Duodenal mucosa (tissue), 2 donors: ENCODE results near the gene PPP1R15B.

Source experiments
- H3K27ac ChIP-seq: one replicate; pipeline ENCODE4 v1.7.0; 2013; ENCODE audit warnings: low read depth, low read length
- H3K27me3 ChIP-seq, 2 donors: one replicate each; pipeline ENCODE4 v1.7.0; 2013; ENCODE audit warnings: low read length in 2 of 2, control low read depth in 1 of 2; ENCODE audit not compliant: insufficient read depth in 2 of 2, control insufficient read depth in 1 of 2
- H3K36me3 ChIP-seq, 2 donors: one replicate each; pipeline ENCODE4 v1.7.0; 2013; ENCODE audit warnings: low read length in 2 of 2, control low read depth in 1 of 2; ENCODE audit not compliant: insufficient read depth in 2 of 2, control insufficient read depth in 1 of 2
- H3K4me1 ChIP-seq, 2 donors: one replicate each; pipeline ENCODE4 v1.7.0; 2013; ENCODE audit warnings: low read length in 2 of 2, control low read depth in 1 of 2; ENCODE audit not compliant: insufficient read depth in 2 of 2, control insufficient read depth in 1 of 2
- H3K4me3 ChIP-seq, 2 donors: one replicate each; pipeline ENCODE4 v1.7.0; 2013; ENCODE audit warnings: low read length in 2 of 2, low read depth in 1 of 2
- H3K9ac ChIP-seq, 2 donors: one replicate each; pipeline ENCODE4 v1.7.0; 2013; ENCODE audit warnings: low read length in 2 of 2, low read depth in 1 of 2
- H3K9me3 ChIP-seq, 2 donors: one replicate each; pipeline ENCODE4 v1.7.0; 2013; ENCODE audit warnings: low read length in 2 of 2, control low read depth in 1 of 2; ENCODE audit not compliant: control insufficient read depth in 1 of 2

PPP1R15B gene

DNA sequence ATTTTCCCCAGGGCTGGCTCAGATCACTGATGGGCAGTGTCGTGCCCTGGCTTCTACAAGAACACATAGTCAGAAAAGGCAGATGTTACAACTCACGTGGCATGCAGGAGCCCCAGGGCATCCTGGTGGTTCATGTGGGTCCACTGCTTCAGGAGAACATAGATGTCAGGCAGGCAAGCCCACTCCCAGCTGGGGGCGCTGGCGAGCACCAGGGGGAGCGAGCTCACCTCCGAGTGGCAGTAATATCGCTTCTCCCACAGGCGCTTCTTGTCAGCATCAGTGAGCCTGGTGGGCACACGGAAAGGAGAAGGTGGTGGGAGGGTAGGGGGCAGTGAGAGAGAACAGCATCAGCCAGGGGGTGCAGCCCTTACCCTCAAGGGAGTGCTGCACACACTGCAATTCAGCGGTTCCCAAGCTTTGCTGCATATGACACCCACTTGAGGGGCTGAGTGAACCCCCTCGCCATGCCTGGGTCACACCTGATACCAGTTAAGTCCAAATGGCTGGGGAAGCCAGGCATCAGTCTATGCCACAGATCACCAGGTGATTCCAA, 34.3 kb upstream of the PPP1R15B start:
- peaks cover 45 to 66% of the 10 kb centered on the region in 2 donors for H3K36me3 ChIP-seq
- H3K9me3 ChIP-seq = no peaks in the 10 kb centered on the region
- H3K9ac ChIP-seq = no peak overlapping the region
- no peaks in the 10 kb centered on the region for H3K27me3 ChIP-seq
- H3K4me1 ChIP-seq = peaks cover 40 to 42% of the 10 kb centered on the region in 2 donors
- H3K4me3 ChIP-seq = no peak overlapping the region
- H3K27ac ChIP-seq = no peak overlapping the region

DNA sequence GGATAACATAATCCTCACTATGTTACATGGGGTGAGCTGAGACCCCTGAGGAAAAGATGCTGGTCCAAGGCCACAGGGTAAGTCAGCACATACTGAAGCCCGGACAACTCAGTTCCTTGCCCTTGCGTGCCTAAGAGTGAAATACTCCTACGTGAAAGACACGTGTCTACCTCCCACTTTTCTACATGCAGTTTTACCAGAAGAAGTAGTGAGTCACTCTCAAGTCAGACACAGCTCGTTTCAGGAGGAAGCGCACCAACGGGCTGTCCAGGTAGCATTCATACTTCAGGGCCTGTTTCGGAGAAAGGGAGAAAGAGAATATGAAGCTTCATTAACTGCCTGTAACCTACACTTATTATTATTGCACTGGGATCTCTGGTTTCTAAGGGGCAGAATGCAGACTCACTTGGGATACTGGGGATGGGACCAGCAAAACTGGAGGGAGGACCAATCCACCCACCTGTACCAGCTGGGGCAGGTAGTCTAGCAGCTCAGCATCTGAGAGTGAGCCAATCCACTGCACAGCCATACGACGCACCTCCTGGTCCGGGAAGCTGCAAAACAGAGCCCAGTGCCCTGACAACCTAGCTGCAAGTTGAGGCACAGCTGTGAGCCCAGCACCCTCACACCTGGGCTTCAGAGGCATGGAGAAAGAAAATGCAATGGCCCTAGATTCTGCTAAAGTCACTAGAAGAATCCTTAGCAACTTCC, 32.4 kb upstream of the PPP1R15B start:
- Histone ChIP-seq H3K9me3 (no peaks in the 10 kb centered on the region), H3K4me3 (no peak overlapping the region), H3K9ac (no peak overlapping the region), H3K27ac (no peak overlapping the region), H3K36me3 (peaks cover 55 to 72% of the 10 kb centered on the region in 2 donors), H3K4me1 (peaks cover 23 to 27% of the 10 kb centered on the region in 2 donors), H3K27me3 (no peaks in the 10 kb centered on the region)

DNA sequence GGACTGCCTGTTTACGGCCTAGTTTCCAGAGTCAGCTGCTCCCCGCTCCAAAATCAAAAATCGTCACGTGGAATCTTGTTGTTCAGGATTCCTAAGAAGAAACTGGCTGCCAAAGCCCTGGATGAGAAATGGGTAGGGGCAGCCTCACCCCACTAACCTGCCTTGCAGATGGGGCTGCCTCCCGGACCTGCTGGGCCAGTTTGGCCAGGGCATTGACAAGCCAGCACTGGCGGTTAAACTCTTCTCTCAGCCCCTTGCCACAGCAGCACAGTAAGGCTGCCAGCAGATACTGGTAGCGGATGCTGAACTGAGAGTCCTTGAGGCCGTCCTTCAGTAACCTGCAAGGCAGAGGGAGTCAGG, 31.6 kb upstream of the PPP1R15B start:
- Histone ChIP-seq H3K4me3 (no peak overlapping the region), H3K36me3 (peaks cover 63 to 80% of the 10 kb centered on the region in 2 donors), H3K4me1 (peaks cover 19 to 22% of the 10 kb centered on the region in 2 donors), H3K9me3 (no peaks in the 10 kb centered on the region), H3K27me3 (no peaks in the 10 kb centered on the region), H3K27ac (no peak overlapping the region), H3K9ac (no peak overlapping the region)

DNA sequence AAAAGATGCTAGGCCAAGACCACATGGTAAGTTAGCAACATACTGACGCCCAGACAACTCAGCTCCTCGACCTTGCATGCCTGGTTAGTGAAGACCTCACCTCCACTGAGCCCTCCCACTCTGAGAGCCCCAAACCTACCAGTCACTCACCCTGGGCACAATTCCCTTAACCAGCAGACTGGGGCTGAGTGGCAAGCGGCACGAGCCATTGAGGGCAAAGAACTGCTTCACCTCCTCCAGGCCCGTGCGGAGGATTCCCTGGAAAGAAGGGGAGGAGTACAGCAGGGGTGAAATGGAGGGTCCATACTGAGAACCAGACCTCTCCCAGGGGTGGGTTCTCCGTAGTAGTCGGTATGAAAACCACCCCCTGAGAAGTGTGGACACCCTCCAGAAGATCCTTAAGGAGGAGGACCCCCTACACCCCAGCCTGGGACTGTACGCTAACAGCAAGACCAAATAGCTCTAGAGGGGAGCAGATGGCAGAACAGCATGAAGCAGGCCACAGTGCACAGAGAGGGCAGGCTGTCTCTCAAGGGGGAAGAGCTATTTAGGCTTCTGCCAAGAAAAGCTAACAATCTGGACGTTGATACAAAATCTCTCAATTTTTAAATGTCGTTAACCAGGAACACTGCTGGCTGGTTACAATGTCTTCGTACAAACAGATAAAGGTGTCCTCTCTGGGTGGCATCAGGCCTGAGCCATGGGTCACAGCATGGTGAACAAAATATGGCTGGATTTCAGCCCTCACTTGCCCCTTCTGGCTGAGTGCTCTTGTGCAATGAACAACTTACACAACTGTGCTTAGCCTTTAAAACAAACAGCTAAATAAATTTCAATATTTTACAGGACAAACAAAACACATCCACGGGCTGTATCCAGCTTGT, 31.0 kb upstream of the PPP1R15B start:
- no peak overlapping the region for H3K27ac ChIP-seq
- H3K9ac ChIP-seq = no peak overlapping the region
- peaks cover 16 to 18% of the 10 kb centered on the region in 2 donors for H3K4me1 ChIP-seq
- no peak overlapping the region for H3K4me3 ChIP-seq
- no peaks in the 10 kb centered on the region for H3K9me3 ChIP-seq
- H3K36me3 ChIP-seq = peaks cover 65 to 83% of the 10 kb centered on the region in 2 donors
- H3K27me3 ChIP-seq = no peaks in the 10 kb centered on the region

DNA sequence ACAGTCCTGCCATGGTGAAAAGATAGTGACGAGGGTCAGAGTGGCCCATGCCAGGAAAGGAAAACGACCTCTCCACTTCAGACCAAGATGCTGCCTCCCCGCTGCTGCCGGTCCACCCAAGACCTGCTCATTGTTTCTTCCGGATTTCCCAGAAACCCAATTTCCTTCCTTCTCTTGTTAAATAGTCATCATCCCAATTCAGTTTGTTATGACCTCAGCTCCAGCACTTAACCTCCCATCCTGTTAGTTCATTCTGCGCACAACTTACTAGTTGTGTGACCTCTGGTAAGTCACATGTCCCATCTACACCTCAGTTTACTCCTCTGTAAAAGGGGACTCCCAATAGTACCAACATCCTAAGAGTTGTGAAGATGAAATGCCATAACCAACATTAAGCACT, 29.9 kb upstream of the PPP1R15B start:
- no peak overlapping the region for H3K9ac ChIP-seq
- no peaks in the 10 kb centered on the region for H3K27me3 ChIP-seq
- no peaks in the 10 kb centered on the region for H3K9me3 ChIP-seq
- no peak overlapping the region for H3K4me3 ChIP-seq
- H3K4me1 ChIP-seq = peaks cover 5 to 9% of the 10 kb centered on the region in 2 donors
- H3K27ac ChIP-seq = no peak overlapping the region
- H3K36me3 ChIP-seq = peaks cover 66 to 85% of the 10 kb centered on the region in 2 donors

DNA sequence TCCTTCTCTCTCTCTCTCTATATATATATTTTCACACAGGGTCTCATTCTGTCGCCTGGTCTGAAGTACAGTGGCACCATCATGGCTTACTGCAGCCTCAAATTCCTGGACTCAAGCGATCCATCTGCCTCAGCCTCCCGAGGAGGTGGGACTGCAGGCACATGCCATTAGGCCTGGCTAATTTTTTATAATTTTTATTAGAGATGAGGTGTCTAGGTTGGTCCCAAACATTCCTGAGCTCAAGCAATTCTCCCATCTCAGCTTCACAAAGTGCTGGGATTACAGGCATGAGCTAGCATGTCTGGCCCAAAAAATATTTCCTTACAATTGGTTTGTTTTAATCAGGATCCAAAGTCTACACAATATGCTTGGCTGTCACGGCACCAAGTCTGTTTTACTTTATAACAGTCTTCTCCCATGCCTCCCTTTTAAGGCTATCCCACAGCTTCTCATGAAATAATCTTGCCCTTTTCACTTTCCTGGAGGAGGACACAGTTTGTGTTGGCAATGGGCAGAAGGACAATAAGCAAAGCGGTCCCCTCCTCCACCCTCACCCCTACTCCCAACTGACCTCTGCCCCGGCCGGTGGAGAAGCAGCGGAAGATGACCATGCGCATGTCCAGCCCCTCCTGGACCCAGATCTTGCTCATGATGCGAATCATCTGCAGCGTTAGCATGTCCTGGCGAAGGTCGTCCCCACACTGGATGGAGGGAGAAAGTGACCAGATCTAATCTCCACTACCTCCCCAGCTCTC, 28.2 kb upstream of the PPP1R15B start:
- Histone ChIP-seq H3K27me3 (no peaks in the 10 kb centered on the region), H3K9ac (no peak overlapping the region), H3K27ac (no peak overlapping the region), H3K36me3 (peaks cover 70 to 93% of the 10 kb centered on the region in 2 donors), H3K4me1 (peaks cover 0 to 5% of the 10 kb centered on the region in 2 donors), H3K4me3 (no peak overlapping the region), H3K9me3 (no peaks in the 10 kb centered on the region)

DNA sequence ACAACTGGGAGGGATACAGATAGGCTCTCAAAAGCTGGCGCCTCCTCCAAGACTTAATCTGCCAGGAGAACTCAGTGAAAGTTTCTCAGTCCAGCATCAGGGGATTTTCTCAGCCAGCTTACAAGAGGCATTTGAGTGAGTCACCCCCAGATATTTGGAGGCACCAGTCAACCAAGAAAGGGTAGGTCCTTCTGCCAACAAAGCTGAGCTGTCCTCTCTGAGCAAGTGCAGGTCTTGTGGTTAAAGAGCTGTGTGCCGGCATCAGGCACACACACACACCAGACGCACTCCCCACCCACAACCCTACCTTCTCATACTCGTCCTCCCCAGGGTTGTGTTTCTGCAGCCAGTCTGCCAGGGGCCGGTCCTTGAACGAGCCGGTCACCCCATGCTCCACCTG, 27.0 kb upstream of the PPP1R15B start:
- peaks cover 0 to 5% of the 10 kb centered on the region in 2 donors for H3K4me1 ChIP-seq
- H3K27ac ChIP-seq = no peak overlapping the region
- H3K9me3 ChIP-seq = no peaks in the 10 kb centered on the region
- H3K27me3 ChIP-seq = no peaks in the 10 kb centered on the region
- H3K36me3 ChIP-seq = peaks cover 66 to 93% of the 10 kb centered on the region in 2 donors
- no peak overlapping the region for H3K4me3 ChIP-seq
- H3K9ac ChIP-seq = no peak overlapping the region

DNA sequence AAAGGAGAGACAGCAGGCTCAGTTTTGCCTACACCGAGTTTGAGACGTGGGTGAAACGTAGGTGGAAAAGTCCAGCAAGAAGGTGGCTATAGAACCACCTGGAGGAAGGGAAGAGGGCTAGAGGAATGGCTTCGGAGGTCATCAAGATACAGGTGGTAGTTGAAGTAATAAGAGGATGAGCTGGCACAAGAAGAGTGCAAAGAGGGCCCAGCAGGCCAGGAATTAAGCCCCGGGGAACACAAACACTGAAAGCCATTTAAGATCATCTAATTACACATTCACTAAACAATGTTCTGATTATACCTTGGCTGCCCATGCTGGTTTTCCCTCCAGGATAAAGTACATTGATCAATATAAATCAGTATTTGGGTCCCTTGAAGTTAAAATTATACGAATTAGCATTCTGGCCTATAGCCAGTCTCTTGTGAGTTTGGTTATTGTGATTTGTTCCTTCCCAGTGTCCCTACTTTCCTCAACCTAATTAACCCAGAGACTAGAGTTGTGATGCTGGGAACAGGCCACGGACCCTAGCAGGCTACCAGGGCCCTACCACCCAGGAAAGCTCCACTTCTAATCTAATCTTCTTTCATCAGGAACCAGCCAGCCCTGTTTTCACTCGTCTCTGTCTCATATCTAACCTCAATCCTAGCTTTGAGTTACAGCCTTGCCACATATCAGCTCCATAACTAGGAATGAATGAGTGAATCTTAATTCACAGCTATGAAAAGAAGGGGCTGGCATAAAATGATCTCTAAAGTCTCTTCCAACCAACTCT, 26.4 kb upstream of the PPP1R15B start:
- H3K27ac ChIP-seq = no peak overlapping the region

DNA sequence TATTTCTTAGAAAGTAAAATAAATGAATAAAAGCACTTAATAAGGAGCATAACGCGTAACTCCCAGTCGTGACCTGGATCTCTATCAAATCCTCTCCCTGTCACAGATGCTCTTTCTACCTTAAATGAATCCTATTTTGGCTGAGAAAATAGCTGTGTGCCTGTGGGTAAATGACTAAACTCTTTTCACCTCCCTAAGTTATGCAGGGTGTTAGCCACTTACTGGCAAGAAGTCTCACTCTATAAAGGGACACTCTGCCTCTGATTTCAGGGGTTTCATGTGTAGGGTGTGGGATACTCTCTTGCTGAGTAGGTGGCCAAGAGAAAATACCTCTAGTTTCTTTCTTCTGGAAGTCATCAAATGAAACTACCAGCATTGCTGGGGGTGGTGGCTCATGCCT, 24.3 kb upstream of the PPP1R15B start:
- Histone ChIP-seq H3K27ac (no peak overlapping the region), H3K9ac (no peak overlapping the region), H3K9me3 (no peaks in the 10 kb centered on the region), H3K27me3 (no peaks in the 10 kb centered on the region), H3K4me1 (no peaks in the 10 kb centered on the region), H3K4me3 (no peak overlapping the region), H3K36me3 (peaks cover 61 to 89% of the 10 kb centered on the region in 2 donors)

More for the DNA sequence above, 26.4 kb upstream of the PPP1R15B start:
- Histone ChIP-seq H3K4me3 (no peak overlapping the region), H3K9me3 (no peaks in the 10 kb centered on the region), H3K36me3 (peaks cover 64 to 93% of the 10 kb centered on the region in 2 donors), H3K9ac (no peak overlapping the region), H3K4me1 (peaks cover 0 to 5% of the 10 kb centered on the region in 2 donors), H3K27me3 (no peaks in the 10 kb centered on the region)
